Suprapubic skin (tissue), 4 donors: ENCODE measurements around the gene LRRTM2.

Experiments used
- CTCF ChIP-seq, 2 donors: fragments of 200-600 bp in 1 of 2; fragments of 450-650 bp in 1 of 2; sonication (generic) in 1 of 2; IDR thresholded peaks; one replicate each; pipeline ENCODE4 v1.5.1; 2016 to 2019; ENCODE audit warnings: antibody characterized with exemption in 2 of 2, mild to moderate bottlenecking in 1 of 2, moderate library complexity in 1 of 2
- EP300 ChIP-seq: sonication (generic); formaldehyde crosslinking; IDR thresholded peaks from one replicate; pipeline ENCODE4 v1.6.1; 2017; ENCODE audit warnings: antibody characterized with exemption
- POLR2A ChIP-seq, 2 donors: fragments of 450-650 bp; IDR thresholded peaks; one replicate each; pipeline ENCODE4 v1.6.1; 2017; ENCODE audit warnings: antibody characterized with exemption in 2 of 2, mild to moderate bottlenecking in 2 of 2, moderate library complexity in 2 of 2
- POLR2AphosphoS5 ChIP-seq, 3 donors: sonication (generic); formaldehyde crosslinking; IDR thresholded peaks; one replicate each; pipeline ENCODE4 v1.6.1; 2017; ENCODE audit warnings: antibody characterized with exemption in 3 of 3

DNA sequence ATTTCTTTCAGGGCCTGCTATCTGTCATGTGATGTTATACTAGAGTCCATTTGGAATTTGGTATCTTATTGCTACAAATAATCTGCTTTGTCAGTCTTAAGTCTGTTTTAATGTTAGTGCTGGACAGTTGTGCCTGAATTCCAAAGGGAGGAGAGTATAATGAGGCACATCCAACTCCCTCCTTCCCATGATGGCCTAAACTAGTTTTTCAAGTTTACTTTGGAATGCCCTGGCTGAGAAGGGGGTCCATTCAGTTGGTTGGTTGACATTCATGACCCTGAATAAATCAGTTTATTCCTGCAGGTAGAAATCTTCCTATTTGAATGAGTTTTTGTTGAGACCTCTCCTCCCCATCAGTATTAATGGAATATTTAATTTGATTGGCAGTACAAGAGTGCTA, 9.4 kb upstream of the LRRTM2 start:
- TF ChIP-seq CTCF (IDR thresholded peaks at IDR 0.05) (no peak), POLR2A (IDR thresholded peaks at IDR 0.05) (no peak), EP300 (no peak), POLR2AphosphoS5 (IDR thresholded peaks at IDR 0.05) (no peak)
